K562 (cell line): ENCODE data around the gene PCSK2. TPM values are rescaled to one million over a fixed set of nuclear protein-coding genes. Genes with fewer than 3 reads are reported as not detected.

Experiments used
- ATAC-seq: fragments of 200-7000 bp; cut with Tn5 transposase; 3 replicates; pipeline ENCODE4 v1.9.1; 2020; ENCODE audit warnings: moderate library complexity
- BruUV-seq: library from RNA; stranded (reverse); fragments of 400-500 nt; replicated peaks from 2 replicates; lab custom pipeline; 2021; lab: Mats Ljungman, UMichigan
- CTCF ChIA-PET: fragments of 300-600 bp; formaldehyde crosslinking; extraction: SDS; loops from one replicate; lab custom pipeline; 2021; ENCODE audit warnings: low intra/inter-chr PET ratio; lab: Yijun Ruan, JAX
- POLR2A ChIA-PET: fragments of 300-600, 350-650 bp; sonication (Branson Sonifier 250); formaldehyde crosslinking; extraction: SDS; loops from one replicate; lab custom pipeline; 2021; ENCODE audit warnings: antibody characterized with exemption, inconsistent platforms; lab: Yijun Ruan, JAX
- DNase-seq, 4 experiments: peaks; one replicate each; pipeline versions ENCODE4 v3.0.0 to v3.0.0-alpha.2; 2011 to 2018; ENCODE audit warnings: low spot score in 3 of 4, mixed read lengths in 3 of 4; ENCODE audit errors: extremely low read depth in 1 of 4
- FAIRE-seq: peaks from 2 replicates; lab custom pipeline; 2011; peaks lifted over from hg19 to GRCh38; lab: Jason Lieb, UNC
- H2AFZ ChIP-seq: 2 replicates; pipeline ENCODE4 v1.6.0; 2011; ENCODE audit warnings: low read depth, low read length, control low read depth, inconsistent platforms
- H3K27ac ChIP-seq: fragments of 200-600 bp; 3 replicates; pipeline ENCODE4 v1.8.0; 2011; ENCODE audit warnings: low read depth, mild to moderate bottlenecking, control low read depth, inconsistent platforms, low read length, moderate library complexity, mixed read lengths; ENCODE audit errors: extremely low read depth
- H3K27me3 ChIP-seq, 2 experiments: fragments of 300-600 bp in 1 of 2; 2 replicates in 1 of 2; 3 replicates in 1 of 2; pipeline versions ENCODE4 v1.6.0 to v1.8.0; 2011; ENCODE audit warnings: inconsistent platforms in 2 of 2, low read length in 2 of 2, mild to moderate bottlenecking in 1 of 2, mixed read lengths in 1 of 2, moderate library complexity in 1 of 2; ENCODE audit not compliant: control insufficient read depth in 2 of 2, insufficient read depth in 2 of 2
- H3K36me3 ChIP-seq: fragments of 300-600 bp; 3 replicates; pipeline ENCODE4 v1.8.0; 2011; ENCODE audit warnings: mild to moderate bottlenecking, low read length, inconsistent platforms; ENCODE audit not compliant: control insufficient read depth, insufficient read depth
- H3K4me1 ChIP-seq, 2 experiments: fragments of 200-600 bp in 1 of 2; replicated peaks in 1 of 2; 2 replicates in 1 of 2; 3 replicates in 1 of 2; pipeline versions ENCODE4 v1.5.1 to v1.8.0; 2011; ENCODE audit warnings: inconsistent platforms in 2 of 2, low read length in 2 of 2, mild to moderate bottlenecking in 1 of 2, mixed read lengths in 1 of 2, moderate library complexity in 1 of 2; ENCODE audit not compliant: control insufficient read depth in 2 of 2, insufficient read depth in 2 of 2
- H3K4me2 ChIP-seq: 2 replicates; pipeline ENCODE4 v1.6.1; 2011; ENCODE audit warnings: low read length, control low read depth, inconsistent platforms, mixed read lengths; ENCODE audit not compliant: insufficient read depth
- H3K4me3 ChIP-seq: fragments of 200-600 bp; sonication (generic), shearing (Covaris generic); 2 replicates; pipeline ENCODE4 v1.5.1; 2016; ENCODE audit warnings: control low read depth, inconsistent platforms
- H3K79me2 ChIP-seq: fragments of 200-600 bp; 3 replicates; pipeline ENCODE4 v1.8.0; 2011; ENCODE audit warnings: low read length, inconsistent platforms; ENCODE audit not compliant: control insufficient read depth, insufficient read depth
- H3K9ac ChIP-seq, 2 experiments: 2 replicates each; pipeline versions ENCODE4 v1.6.0 to v1.6.1; 2011; ENCODE audit warnings: low read depth in 2 of 2, low read length in 2 of 2, control low read depth in 1 of 2, inconsistent platforms in 1 of 2, mild to moderate bottlenecking in 1 of 2, mixed read lengths in 1 of 2; ENCODE audit not compliant: insufficient read depth in 1 of 2
- H3K9me1 ChIP-seq: one replicate; pipeline ENCODE4 v1.6.0; 2011; ENCODE audit warnings: inconsistent platforms, mild to moderate bottlenecking, low read length, moderate library complexity; ENCODE audit not compliant: control insufficient read depth, insufficient read depth
- H3K9me3 ChIP-seq: replicated peaks from 2 replicates; pipeline ENCODE4 v1.5.1; 2011; ENCODE audit warnings: low read depth, low read length, inconsistent platforms; ENCODE audit not compliant: control insufficient read depth, insufficient read depth
- H4K20me1 ChIP-seq: replicated peaks from 2 replicates; pipeline ENCODE4 v1.6.1; 2011; ENCODE audit warnings: low read length, inconsistent platforms, mixed read lengths; ENCODE audit not compliant: control insufficient read depth, insufficient read depth
- CHCHD3 ChIP-seq: fragments of 250-450 bp; sonication (Bioruptor Pico); IDR thresholded peaks from 2 replicates; pipeline ENCODE4 v2.1.2; 2022; ENCODE audit warnings: mild to moderate bottlenecking
- COPS2 ChIP-seq: fragments of 450-650 bp; conservative IDR thresholded peaks from 2 replicates; pipeline ENCODE4 v1.6.1; 2016; ENCODE audit warnings: mild to moderate bottlenecking, moderate library complexity
- NEUROD1 ChIP-seq: fragments of 150-350 bp; IDR thresholded peaks from 2 replicates; pipeline ENCODE4 v1.6.1; 2014; ENCODE audit warnings: borderline replicate concordance, low read length, low read depth; ENCODE audit not compliant: partially characterized antibody
- NFRKB ChIP-seq: fragments of 450-650 bp; IDR thresholded peaks from 2 replicates; pipeline ENCODE4 v1.6.1; 2016; ENCODE audit warnings: low read depth
- SNIP1 ChIP-seq: fragments of 450-650 bp; IDR thresholded peaks from 2 replicates; pipeline ENCODE4 v1.7.1; 2017; ENCODE audit warnings: low read depth, mild to moderate bottlenecking
- SNRNP70 ChIP-seq: fragments of 200-400 bp; formaldehyde crosslinking; optimal IDR thresholded peaks from 2 replicates; pipeline ENCODE3; 2017; ENCODE audit warnings: low read depth, low read length
- YY1 ChIP-seq, 3 experiments: IDR thresholded peaks; 2 replicates each; pipeline ENCODE4 v1.6.1; 2011; ENCODE audit warnings: low read length in 2 of 3, mild to moderate bottlenecking in 2 of 3, moderate library complexity in 2 of 3, borderline replicate concordance in 1 of 3, control low read depth in 1 of 3, low read depth in 1 of 3; ENCODE audit not compliant: insufficient read depth in 3 of 3, insufficient replicate concordance in 2 of 3, control insufficient read depth in 1 of 3, insufficient read length in 1 of 3; ENCODE audit errors: extremely low read depth in 1 of 3
- ZHX1 ChIP-seq: fragments of 150-350 bp; conservative IDR thresholded peaks from 2 replicates; pipeline ENCODE4 v1.6.1; 2014; ENCODE audit warnings: low read length
- ZNF140 ChIP-seq: fragments of 250-450 bp; sonication (Bioruptor Pico); IDR thresholded peaks from 2 replicates; pipeline ENCODE4 v1.8.0; 2021; ENCODE audit warnings: moderate library complexity, mild to moderate bottlenecking, inconsistent platforms
- ZNF232 ChIP-seq: sonication (generic); formaldehyde crosslinking; IDR thresholded peaks from 2 replicates; pipeline ENCODE4 v1.8.0; 2022; ENCODE audit warnings: mild to moderate bottlenecking, missing genetic modification reagents
- ZNF655 ChIP-seq: fragments of 250-450 bp; sonication (Bioruptor Pico); IDR thresholded peaks from 2 replicates; pipeline ENCODE4 v1.5.0; 2021
- ZNF766 ChIP-seq: fragments of 200-800 bp; sonication (Bioruptor generic); conservative IDR thresholded peaks from 2 replicates; pipeline ENCODE4 v1.6.1; 2016; ENCODE audit warnings: missing genetic modification characterization, missing compliant biosample characterization
- ZNF780A ChIP-seq: fragments of 250-450 bp; sonication (Bioruptor Pico); IDR thresholded peaks from 2 replicates; pipeline ENCODE4 v1.5.0; 2021; ENCODE audit warnings: mild to moderate bottlenecking
- WGBS: fragments of 100-300 bp; shearing (Covaris generic); methylation state at CpG from one replicate; pipeline ENCODE4 v1.1.6; 2016; ENCODE audit warnings: low coverage, mixed read lengths; ENCODE audit not compliant: insufficient coverage; ENCODE audit errors: missing lambda C conversion rate; 5-methylcytosine and 5-hydroxymethylcytosine counted together
- in situ Hi-C: fragments of 300-500 bp; cut with MboI; formaldehyde crosslinking; loops from 4 replicates; pipeline ENCODE4 v1.15.0; 2018; ENCODE audit warnings: inconsistent platforms, mixed read lengths
- intact Hi-C: fragments of 100-400 bp; cut with micrococcal nuclease; formaldehyde crosslinking; loops from 2 replicates; pipeline ENCODE4 v1.14.2; 2022
- polyA plus RNA-seq, 8 experiments: library from polyadenylated mRNA; depleted of rRNA in 4 of 8; stranded (reverse) in 5 of 8; unstranded in 3 of 8; fragments of >200 nt; fragmentation: Nextera tagmentation in 2 of 8; fragmentation: Illumina TruSeq in 1 of 8; extraction: Ambion mirVana in 2 of 8; extraction: Trizol in 1 of 8; gene quantifications; 2 replicates each; pipeline versions ENCODE4 v1.2.1 to v1.2.3, GENCODE V29; 2011 to 2014; ENCODE audit warnings: inconsistent platforms in 1 of 8, missing spikeins in 1 of 8
- total RNA-seq, 7 experiments: library from RNA; depleted of rRNA in 6 of 7; stranded (reverse); fragments of >200 nt in 6 of 7; fragmentation: Illumina TruSeq in 2 of 7; extraction: Trizol in 2 of 7; gene quantifications; 2 replicates each; pipeline versions ENCODE4 v1.2.1 to v1.2.3, GENCODE V29; 2011 to 2021; ENCODE audit warnings: low replicate concordance in 1 of 7
- TF ChIP-seq, protein P1 (sequence below): sonication (generic); IDR thresholded peaks from 2 replicates; pipeline ENCODE4 v1.6.1; 2016
- TF ChIP-seq, protein P2 (sequence below): fragments of 450-650 bp; IDR thresholded peaks from 2 replicates; pipeline ENCODE4 v1.6.1; 2016; ENCODE audit warnings: mild to moderate bottlenecking

The PCSK2 gene
- total and polyA plus RNA-seq, 9 of the 15 experiments (the other 6 are each of a cell fraction or from before 2014, with no cell fraction given): 0.04 to 0.07 (median 0.05) TPM; not detected in 6

DNA sequence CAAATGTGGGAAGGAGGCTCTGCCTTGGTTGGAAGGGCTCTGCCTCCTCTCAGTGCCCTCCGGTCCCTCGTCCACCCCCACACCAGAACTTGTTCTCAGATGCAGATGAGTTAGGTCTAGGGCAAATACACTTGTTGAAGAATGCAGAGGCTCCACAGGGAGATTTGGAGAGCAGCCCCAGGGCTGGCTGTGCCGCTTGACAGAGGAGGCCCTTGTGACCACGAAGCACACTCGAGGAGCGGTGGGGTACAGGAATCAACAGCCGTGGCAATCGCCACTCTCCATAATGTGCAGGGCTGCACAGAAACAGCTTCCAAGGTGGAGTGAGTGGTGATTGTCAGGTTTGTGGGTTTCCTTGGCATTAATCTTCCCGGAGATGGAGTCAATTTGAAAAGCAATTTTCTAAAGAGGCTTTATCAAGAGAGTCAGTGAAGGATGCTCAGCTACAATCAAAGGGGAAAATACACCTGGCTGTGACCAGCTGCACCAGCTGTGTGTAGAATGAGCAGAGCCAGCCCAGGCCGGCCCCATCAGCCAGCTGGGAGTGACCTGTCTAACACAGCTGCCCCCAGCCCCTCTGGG is 244.9 kb downstream of the PCSK2 start:
- H3K4me3 ChIP-seq: no peak overlapping the region
- in situ Hi-C loops: no loop called here
- no peak overlapping the region for H3K27ac ChIP-seq
- POLR2A ChIA-PET: no interaction called here
- intact Hi-C loops: no loop called here
- no peaks in the 10 kb centered on the region for H3K9me3 ChIP-seq
- DNase-seq (no peak), ATAC-seq (no peak), FAIRE-seq (no peak)
- no peaks in the 10 kb centered on the region for H3K36me3 ChIP-seq
- BruUV-seq: no TSS peak
- H2AFZ ChIP-seq: no peak overlapping the region
- 2% methylated on average over 9 of the region's 10 CpGs for WGBS
- no peaks in the 10 kb centered on the region for H3K9me1 ChIP-seq
- no peaks in the 10 kb centered on the region for H3K79me2 ChIP-seq
- H4K20me1 ChIP-seq: no peaks in the 10 kb centered on the region
- H3K27me3 ChIP-seq: peaks cover 0 to 30% of the 10 kb centered on the region in 2 experiments; a peak in 2 of 5 replicates
- no peaks in the 10 kb centered on the region for H3K4me1 ChIP-seq
- CTCF ChIA-PET: no interaction called here
- H3K9ac ChIP-seq: no peak overlapping the region; a peak in 1 of 4 replicates
- H3K4me2 ChIP-seq: no peak overlapping the region
- TF ChIP-seq, protein P1, sequence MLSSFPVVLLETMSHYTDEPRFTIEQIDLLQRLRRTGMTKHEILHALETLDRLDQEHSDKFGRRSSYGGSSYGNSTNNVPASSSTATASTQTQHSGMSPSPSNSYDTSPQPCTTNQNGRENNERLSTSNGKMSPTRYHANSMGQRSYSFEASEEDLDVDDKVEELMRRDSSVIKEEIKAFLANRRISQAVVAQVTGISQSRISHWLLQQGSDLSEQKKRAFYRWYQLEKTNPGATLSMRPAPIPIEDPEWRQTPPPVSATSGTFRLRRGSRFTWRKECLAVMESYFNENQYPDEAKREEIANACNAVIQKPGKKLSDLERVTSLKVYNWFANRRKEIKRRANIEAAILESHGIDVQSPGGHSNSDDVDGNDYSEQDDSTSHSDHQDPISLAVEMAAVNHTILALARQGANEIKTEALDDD: no peak
- TF ChIP-seq COPS2: no peak
- no peak for TF ChIP-seq SNIP1
- no peak for TF ChIP-seq NFRKB
- TF ChIP-seq ZNF140 (CRISPR knock-in tag): no peak
- TF ChIP-seq NEUROD1: no peak
- no peak for TF ChIP-seq ZNF780A
- TF ChIP-seq ZNF655: no peak
- no peak for TF ChIP-seq YY1 (IDR thresholded peaks at IDR 0.05; ENCODE audit: borderline replicate concordance in 1 of 3, control insufficient read depth in 1 of 3, extremely low read depth in 1 of 3, insufficient read depth in 3 of 3, insufficient read length in 1 of 3, insufficient replicate concordance in 2 of 3, low read depth in 1 of 3, low read length in 2 of 3)
- TF ChIP-seq ZNF766 (CRISPR knock-in tag): no peak
- no peak for TF ChIP-seq SNRNP70
- TF ChIP-seq, protein P2, sequence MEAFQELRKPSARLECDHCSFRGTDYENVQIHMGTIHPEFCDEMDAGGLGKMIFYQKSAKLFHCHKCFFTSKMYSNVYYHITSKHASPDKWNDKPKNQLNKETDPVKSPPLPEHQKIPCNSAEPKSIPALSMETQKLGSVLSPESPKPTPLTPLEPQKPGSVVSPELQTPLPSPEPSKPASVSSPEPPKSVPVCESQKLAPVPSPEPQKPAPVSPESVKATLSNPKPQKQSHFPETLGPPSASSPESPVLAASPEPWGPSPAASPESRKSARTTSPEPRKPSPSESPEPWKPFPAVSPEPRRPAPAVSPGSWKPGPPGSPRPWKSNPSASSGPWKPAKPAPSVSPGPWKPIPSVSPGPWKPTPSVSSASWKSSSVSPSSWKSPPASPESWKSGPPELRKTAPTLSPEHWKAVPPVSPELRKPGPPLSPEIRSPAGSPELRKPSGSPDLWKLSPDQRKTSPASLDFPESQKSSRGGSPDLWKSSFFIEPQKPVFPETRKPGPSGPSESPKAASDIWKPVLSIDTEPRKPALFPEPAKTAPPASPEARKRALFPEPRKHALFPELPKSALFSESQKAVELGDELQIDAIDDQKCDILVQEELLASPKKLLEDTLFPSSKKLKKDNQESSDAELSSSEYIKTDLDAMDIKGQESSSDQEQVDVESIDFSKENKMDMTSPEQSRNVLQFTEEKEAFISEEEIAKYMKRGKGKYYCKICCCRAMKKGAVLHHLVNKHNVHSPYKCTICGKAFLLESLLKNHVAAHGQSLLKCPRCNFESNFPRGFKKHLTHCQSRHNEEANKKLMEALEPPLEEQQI: no peak
- TF ChIP-seq ZNF232 (CRISPR knock-in tag): no peak
- TF ChIP-seq CHCHD3 (CRISPR knock-in tag): no peak
- no peak for TF ChIP-seq ZHX1
